GM06990 (cell line): ENCODE data around the gene TOM1L2.
"Not testable (repeated sequence)": the region's sequence is repeated elsewhere in the genome, so short reads cannot be mapped to it uniquely, and the experiment has no call there.

Source experiments
- DNase-seq: peaks from one replicate; pipeline ENCODE4 v3.0.0-alpha.2; 2011; ENCODE audit not compliant: insufficient read length; ENCODE audit errors: extremely low read depth
- H3K27me3 ChIP-seq: replicated peaks from 2 replicates; pipeline ENCODE4 v1.6.0; 2011; ENCODE audit warnings: low read length; ENCODE audit not compliant: control insufficient read depth, insufficient read depth
- H3K36me3 ChIP-seq: 2 replicates; pipeline ENCODE4 v1.5.1; 2011; ENCODE audit warnings: low read length; ENCODE audit not compliant: control insufficient read depth, insufficient read depth
- H3K4me3 ChIP-seq: replicated peaks from 2 replicates; pipeline ENCODE4 v1.5.1; 2011; ENCODE audit warnings: low read depth, mild to moderate bottlenecking, control low read depth, low read length
- CTCF ChIP-seq: IDR thresholded peaks from 2 replicates; pipeline ENCODE4 v1.5.1; 2011; ENCODE audit warnings: low read length, control low read depth, mild to moderate bottlenecking, inconsistent platforms; ENCODE audit not compliant: insufficient read depth, poor library complexity, severe bottlenecking

TOM1L2 gene

GRCh38 chr17:17811381-17812210 lies 160.6 kb downstream of the TOM1L2 start:
- Histone ChIP-seq H3K4me3 (no peak overlapping the region), H3K27me3 (no peaks in the 10 kb centered on the region), H3K36me3 (peaks cover 4% of the 10 kb centered on the region)
- DNase-seq, result no peak
- no peak for TF ChIP-seq CTCF

- no peak overlapping the region for H3K4me3 ChIP-seq
- peaks cover 7% of the 10 kb centered on the region for H3K36me3 ChIP-seq
- no peak for TF ChIP-seq CTCF
- H3K27me3 ChIP-seq, result no peaks in the 10 kb centered on the region
- DNase-seq, result no peak
Measured at GRCh38 chr17:17810895-17811248, 161.3 kb downstream of the TOM1L2 start.

GRCh38 chr17:17810084-17810894 lies 161.9 kb downstream of the TOM1L2 start:
- peaks cover 9% of the 10 kb centered on the region for H3K36me3 ChIP-seq
- no peak for TF ChIP-seq CTCF
- H3K27me3 ChIP-seq, result no peaks in the 10 kb centered on the region
- DNase-seq, result no peak
- no peak overlapping the region for H3K4me3 ChIP-seq

GRCh38 chr17:17809531-17810083 lies 162.6 kb downstream of the TOM1L2 start:
- no peak for TF ChIP-seq CTCF
- Histone ChIP-seq H3K27me3 (no peaks in the 10 kb centered on the region), H3K36me3 (peaks cover 11% of the 10 kb centered on the region), H3K4me3 (no peak overlapping the region)
- DNase-seq, result no peak

GRCh38 chr17:17808706-17809432 lies 163.3 kb downstream of the TOM1L2 start:
- peak; percentile 70 for DNase-seq
- Histone ChIP-seq H3K4me3 (no peak overlapping the region), H3K36me3 (peaks cover 11% of the 10 kb centered on the region), H3K27me3 (no peaks in the 10 kb centered on the region)
- TF ChIP-seq CTCF, result no peak

- not testable (repeated sequence) for DNase-seq, H3K27me3 ChIP-seq, H3K4me3 ChIP-seq
- H3K36me3 ChIP-seq, result peaks cover 14% of the 10 kb centered on the region
Measured at GRCh38 chr17:17808200-17808599, 164.0 kb downstream of the TOM1L2 start.
